Bronchial epithelial cell (primary cell): ENCODE measurements around the gene SCAI. TPM values are rescaled to one million over a fixed set of nuclear protein-coding genes. Genes with fewer than 3 reads are reported as not detected.

ENCODE experiments used
- DNase-seq: peaks from one replicate; pipeline ENCODE4 v3.0.0-alpha.2; 2010; ENCODE audit warnings: low read depth
- FAIRE-seq: peaks from 2 replicates; lab custom pipeline; 2011; peaks lifted over from hg19 to GRCh38; lab: Jason Lieb, UNC
- H3K27me3 ChIP-seq: 2 replicates; pipeline ENCODE4 v1.5.1; 2011; ENCODE audit warnings: low read length; ENCODE audit not compliant: control insufficient read depth, insufficient read depth
- H3K36me3 ChIP-seq: 2 replicates; pipeline ENCODE4 v1.5.1; 2011; ENCODE audit warnings: low read length; ENCODE audit not compliant: control insufficient read depth, insufficient read depth
- H3K4me3 ChIP-seq: 2 replicates; pipeline ENCODE4 v1.5.1; 2011; ENCODE audit warnings: mild to moderate bottlenecking, low read depth, low read length, control low read depth
- total RNA-seq: library from RNA; depleted of rRNA; stranded (reverse); fragments of >200 nt; gene quantifications from 2 replicates; pipeline ENCODE4 v1.2.1, GENCODE V29; 2014
- TF ChIP-seq, protein P1 (sequence below): IDR thresholded peaks from 2 replicates; pipeline ENCODE4 v1.5.1; 2011; ENCODE audit warnings: mild to moderate bottlenecking, moderate library complexity, low read length, control low read depth, inconsistent platforms; ENCODE audit not compliant: insufficient read depth, severe bottlenecking

The SCAI gene
- total RNA-seq, 1 donor from 2014 or later = 7.1 TPM

- Histone ChIP-seq H3K27me3 (no peaks in the 10 kb centered on the region), H3K36me3 (peaks cover 9% of the 10 kb centered on the region), H3K4me3 (no peak overlapping the region)
- TF ChIP-seq, protein P1, sequence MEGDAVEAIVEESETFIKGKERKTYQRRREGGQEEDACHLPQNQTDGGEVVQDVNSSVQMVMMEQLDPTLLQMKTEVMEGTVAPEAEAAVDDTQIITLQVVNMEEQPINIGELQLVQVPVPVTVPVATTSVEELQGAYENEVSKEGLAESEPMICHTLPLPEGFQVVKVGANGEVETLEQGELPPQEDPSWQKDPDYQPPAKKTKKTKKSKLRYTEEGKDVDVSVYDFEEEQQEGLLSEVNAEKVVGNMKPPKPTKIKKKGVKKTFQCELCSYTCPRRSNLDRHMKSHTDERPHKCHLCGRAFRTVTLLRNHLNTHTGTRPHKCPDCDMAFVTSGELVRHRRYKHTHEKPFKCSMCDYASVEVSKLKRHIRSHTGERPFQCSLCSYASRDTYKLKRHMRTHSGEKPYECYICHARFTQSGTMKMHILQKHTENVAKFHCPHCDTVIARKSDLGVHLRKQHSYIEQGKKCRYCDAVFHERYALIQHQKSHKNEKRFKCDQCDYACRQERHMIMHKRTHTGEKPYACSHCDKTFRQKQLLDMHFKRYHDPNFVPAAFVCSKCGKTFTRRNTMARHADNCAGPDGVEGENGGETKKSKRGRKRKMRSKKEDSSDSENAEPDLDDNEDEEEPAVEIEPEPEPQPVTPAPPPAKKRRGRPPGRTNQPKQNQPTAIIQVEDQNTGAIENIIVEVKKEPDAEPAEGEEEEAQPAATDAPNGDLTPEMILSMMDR = no peak
- no peak for DNase-seq
- no peak for FAIRE-seq
These were observed 10.5 kb upstream of the SCAI start for GRCh38 chr9:125153712-125154367.

DNA sequence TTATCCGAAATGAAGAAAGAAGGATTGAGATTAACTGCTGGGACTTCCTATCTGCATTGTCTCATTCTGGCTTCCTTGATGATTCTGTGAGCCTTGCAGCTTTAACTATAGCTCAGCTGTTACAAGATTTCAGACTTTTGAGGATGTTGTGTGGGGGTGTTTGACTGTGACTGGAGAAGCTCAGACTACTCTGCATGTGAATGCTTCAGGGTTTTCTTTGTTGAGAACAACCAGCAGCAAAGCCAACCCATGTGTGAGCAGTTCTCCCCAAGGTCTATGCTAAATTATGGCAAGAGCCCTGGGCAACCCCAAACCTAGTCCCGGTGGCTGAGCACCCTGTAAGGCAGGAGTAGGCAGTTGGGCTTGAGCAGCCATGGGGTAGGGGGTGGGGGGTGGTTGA is 8.4 kb upstream of the SCAI start:
- DNase-seq = no peak
- Histone ChIP-seq H3K36me3 (peaks cover 9% of the 10 kb centered on the region), H3K4me3 (no peak overlapping the region), H3K27me3 (no peaks in the 10 kb centered on the region)
- TF ChIP-seq, protein P1 = no peak
- no peak for FAIRE-seq

DNA sequence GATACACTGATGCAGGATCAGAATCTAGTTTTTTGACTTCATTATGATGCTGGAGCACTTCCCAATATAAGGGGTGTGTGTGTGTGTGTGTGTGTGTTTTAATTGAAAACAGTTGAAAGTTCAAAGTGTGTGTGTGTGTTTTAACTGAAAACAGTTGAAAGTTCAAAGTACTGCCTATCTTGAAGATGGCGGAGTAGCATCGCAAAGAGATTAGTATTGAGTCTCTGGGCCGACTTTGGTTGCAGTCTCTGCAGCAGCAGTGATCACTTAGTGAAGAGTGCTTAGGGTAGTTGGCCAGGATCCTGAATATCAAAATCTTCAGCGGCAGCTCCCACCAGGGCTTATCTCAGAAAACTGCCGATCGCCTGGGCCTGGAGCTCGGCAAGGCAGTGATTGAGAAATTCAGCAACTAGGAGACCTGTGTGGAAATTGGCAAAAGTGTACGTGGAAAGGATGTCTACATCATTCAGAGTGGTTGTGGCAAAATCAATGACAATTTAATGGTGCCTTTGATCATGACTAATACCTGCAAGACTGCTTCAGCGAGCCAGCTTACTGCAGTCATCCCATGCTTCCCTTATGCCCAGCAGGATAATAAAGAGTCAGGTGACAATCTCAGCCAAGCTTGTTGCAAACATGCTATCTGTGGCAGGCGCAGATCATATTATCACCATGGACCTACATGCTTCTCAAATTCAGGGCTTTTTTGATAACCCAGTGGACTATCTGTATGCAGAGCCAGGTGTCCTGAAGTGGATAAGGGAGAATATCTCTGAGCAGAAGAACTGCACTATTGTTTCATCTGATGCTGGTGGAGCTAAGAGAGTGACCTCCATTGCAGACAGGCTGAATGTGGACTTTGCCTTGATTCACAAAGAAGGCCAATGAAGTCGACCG is 7.3 kb upstream of the SCAI start:
- Histone ChIP-seq H3K27me3 (no peaks in the 10 kb centered on the region), H3K4me3 (no peak overlapping the region), H3K36me3 (peaks cover 9% of the 10 kb centered on the region)
- TF ChIP-seq, protein P1 = no peak
- FAIRE-seq = peak; percentile 82
- no peak for DNase-seq

GRCh38 chr9:125147401-125147951 is 4.1 kb upstream of the SCAI start:
- Histone ChIP-seq H3K27me3 (no peaks in the 10 kb centered on the region), H3K4me3 (no peak overlapping the region), H3K36me3 (peaks cover 6% of the 10 kb centered on the region)
- TF ChIP-seq, protein P1 = no peak
- no peak for DNase-seq
- FAIRE-seq = no peak

DNA sequence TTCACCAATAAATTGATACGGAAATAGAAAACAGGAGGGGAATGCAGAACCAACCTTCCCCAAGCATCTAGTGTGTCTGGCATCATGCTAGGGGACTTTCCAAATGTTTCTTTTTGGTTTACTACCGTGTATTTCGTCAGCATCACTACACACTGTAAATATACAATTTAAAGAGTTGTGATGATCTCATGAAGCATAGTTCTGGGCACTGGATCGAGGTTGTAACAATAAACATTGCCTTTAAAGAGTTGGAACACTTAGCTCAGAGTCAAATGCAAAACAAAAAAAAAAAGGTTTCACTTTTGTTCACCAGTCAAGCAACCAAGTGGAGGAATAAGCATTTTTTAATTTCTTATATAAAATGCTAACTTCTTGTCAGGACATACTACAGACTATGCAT is 2.9 kb upstream of the SCAI start:
- TF ChIP-seq, protein P1 = no peak
- no peak for FAIRE-seq
- Histone ChIP-seq H3K4me3 (no peak overlapping the region), H3K36me3 (peaks cover 2% of the 10 kb centered on the region), H3K27me3 (no peaks in the 10 kb centered on the region)
- DNase-seq = no peak
